Fibroblast of skin of abdomen (primary cell): ENCODE measurements around the gene CACNA1B.
"Not testable (repeated sequence)": the region's sequence is repeated elsewhere in the genome, so short reads cannot be mapped to it uniquely, and the experiment has no call there.

Experiments
- DNase-seq: peaks from one replicate; pipeline ENCODE4 v3.0.0-alpha.2; 2013

Gene CACNA1B

GRCh38 chr9:137866226-137867141 is 11.1 kb upstream of the CACNA1B start:
- no peak for DNase-seq

- DNase-seq: no peak
Measured at GRCh38 chr9:137870432-137870831, 7.2 kb upstream of the CACNA1B start.

GRCh38 chr9:137872296-137872695 is 5.3 kb upstream of the CACNA1B start:
- no peak for DNase-seq

- DNase-seq: no peak
Measured at GRCh38 chr9:137873408-137873807, 4.2 kb upstream of the CACNA1B start.

DNA sequence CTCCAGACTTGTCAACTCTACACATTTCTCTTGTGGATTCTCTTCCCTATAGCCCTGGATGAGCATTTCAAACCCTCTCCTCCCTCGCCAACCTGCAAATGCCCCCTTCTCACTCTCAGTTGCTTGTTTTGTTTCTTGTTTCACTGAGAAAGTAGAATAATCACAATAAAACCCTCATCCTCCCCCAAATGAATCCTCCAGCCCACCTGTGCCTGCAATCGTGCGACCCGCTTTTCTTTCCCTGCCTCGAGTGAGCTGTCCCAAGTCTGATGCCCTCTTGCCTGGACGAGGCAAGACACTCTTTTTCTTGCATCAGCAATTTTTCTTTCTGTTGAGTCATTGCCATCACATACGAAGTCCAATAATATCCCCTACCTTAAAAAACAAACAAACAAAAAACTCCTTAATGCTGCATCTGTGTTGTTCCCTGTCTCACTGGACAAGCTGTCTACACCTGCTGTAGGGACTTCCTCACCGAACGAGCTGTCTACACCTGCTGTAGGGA is 3.7 kb upstream of the CACNA1B start:
- DNase-seq: no peak

DNA sequence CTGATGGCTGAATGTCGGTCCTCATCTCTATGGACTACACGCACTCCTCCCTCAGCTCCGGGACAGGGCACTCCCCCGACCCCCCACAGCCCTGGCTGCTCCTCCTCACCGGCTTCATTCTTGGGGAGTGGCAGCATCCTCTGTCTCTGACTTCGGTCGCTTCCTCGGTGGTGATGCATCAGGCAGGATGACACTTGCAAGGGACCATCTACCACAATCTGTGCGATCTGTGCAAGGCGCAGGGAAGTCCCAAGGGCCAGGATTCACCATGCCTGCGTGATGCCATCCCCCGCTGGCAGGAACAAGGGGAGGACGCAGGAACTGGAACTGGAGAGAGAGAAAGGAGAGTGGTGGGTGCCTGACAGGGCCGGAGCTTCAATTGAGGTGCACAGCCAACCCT is 2.2 kb upstream of the CACNA1B start:
- DNase-seq: no peak

DNA sequence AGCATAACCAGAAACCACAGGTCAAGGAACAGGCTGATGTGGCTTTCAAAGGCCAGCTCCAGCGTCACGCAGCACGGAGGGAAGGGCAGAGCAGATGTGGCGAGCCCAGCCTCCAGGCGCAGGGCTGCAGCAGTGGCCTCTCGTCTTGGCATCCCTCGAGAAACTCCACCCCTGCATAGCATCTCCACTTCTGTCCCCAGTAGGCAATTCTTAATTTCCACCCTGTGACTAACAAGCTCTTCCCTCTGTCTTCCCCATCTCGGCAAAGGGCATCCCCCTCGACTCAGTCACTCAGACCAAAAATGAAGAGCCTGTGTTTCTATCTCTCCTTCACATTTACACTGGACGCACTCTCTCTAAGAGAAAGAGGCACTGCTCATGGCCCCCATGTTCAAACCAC is 1.7 kb upstream of the CACNA1B start:
- no peak for DNase-seq

DNA sequence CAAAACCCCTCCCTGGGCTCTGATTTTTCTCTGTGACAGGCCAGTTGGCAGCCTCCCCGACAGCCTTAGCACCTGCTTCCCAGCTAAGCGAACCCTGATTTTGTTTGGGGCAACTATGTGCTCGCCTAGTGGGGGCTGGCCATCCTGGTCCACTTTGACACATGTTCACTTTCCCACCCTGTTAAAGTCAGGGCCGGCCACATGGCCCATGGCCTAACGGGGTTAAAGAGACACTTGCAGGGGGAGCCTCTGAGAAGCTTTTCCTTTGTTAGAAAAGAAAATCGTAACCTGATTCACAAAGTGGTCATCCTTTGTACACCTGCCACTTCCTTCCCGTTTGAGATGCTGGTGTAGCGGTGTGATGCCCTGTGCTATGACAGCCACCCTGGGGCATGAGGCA is 1.3 kb upstream of the CACNA1B start:
- no peak for DNase-seq

GRCh38 chr9:137876781-137877386 is 698 bp upstream of the CACNA1B start:
- DNase-seq: no peak

- DNase-seq: peak; percentile 23
Measured at GRCh38 chr9:137878146-137878941, 762 bp downstream of the CACNA1B start.

DNA sequence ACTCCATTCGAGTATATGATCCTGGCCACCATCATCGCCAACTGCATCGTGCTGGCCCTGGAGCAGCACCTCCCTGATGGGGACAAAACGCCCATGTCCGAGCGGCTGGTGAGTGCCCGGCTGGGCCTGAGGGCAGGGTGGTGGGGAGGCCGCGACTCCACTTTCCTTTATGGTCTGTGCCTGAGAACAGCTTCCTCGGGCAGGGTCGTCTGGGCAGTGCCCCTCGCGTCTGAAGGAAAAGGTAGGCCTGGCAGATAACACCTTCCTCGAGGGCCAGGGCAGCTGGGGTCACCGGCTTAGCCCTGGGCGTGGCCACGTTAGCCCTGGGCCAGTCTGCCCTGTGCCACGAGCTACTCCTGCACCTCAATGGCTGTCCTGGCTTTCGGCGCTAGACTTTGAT is 1.5 kb downstream of the CACNA1B start:
- DNase-seq: no peak

DNA sequence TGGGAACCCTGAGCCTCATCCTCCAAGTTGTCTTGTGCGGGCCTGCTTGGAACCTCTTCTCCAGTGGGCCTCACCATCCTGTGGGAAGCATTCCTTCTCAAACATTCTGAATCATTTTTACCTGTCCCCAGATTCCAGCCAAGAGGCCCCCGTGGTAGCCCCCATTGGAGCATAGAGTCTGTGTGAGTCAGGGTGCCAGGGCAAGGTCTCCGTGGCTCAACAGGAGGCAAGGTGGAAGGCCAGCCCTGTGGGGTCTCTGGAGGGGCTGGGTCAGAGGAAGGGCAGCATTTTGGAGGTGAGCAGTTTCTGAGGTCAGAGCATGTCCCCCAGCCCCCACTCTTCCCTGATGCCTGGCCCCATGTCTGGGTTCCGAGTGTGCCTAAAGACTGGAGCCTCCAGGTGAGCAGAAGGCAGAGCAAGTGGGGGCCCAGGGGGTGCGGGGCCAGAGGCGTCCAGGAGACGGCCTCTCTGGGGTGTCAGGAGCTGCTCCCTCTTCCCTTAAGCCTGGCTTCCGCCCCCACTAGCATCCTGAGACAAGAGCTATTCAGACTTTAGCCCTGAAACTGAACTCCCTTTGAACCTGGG is 2.1 kb downstream of the CACNA1B start:
- no peak for DNase-seq

- DNase-seq: no peak
Measured at GRCh38 chr9:137880160-137880975, 2.8 kb downstream of the CACNA1B start.

DNA sequence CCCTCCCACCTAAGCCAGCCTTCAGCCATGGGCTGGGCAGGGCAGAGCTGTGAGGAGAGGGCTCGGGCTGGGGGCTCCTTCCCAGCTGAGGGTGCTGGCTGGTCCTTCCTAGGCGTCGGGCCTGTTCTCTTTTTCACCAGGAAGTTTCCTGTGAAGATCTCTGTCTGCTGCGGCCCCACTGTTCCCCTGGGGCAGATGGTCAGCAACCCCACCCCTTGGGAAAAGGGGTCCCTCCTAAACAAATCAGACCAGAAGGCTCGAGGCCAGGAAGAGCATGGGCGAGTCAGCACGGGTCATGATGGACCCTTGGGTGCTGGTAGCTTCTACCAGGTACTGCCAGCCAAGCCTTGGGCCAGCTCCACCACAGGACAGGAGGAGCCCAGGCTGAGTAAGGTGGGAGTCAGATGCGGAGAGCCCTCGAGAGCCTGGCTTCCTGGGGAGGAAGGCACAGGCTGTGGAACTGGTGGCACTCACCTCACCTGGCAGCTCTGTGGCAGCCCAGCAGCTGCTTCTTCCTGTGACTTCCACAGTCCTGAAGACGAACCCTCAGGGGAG is 3.5 kb downstream of the CACNA1B start:
- no peak for DNase-seq

DNA sequence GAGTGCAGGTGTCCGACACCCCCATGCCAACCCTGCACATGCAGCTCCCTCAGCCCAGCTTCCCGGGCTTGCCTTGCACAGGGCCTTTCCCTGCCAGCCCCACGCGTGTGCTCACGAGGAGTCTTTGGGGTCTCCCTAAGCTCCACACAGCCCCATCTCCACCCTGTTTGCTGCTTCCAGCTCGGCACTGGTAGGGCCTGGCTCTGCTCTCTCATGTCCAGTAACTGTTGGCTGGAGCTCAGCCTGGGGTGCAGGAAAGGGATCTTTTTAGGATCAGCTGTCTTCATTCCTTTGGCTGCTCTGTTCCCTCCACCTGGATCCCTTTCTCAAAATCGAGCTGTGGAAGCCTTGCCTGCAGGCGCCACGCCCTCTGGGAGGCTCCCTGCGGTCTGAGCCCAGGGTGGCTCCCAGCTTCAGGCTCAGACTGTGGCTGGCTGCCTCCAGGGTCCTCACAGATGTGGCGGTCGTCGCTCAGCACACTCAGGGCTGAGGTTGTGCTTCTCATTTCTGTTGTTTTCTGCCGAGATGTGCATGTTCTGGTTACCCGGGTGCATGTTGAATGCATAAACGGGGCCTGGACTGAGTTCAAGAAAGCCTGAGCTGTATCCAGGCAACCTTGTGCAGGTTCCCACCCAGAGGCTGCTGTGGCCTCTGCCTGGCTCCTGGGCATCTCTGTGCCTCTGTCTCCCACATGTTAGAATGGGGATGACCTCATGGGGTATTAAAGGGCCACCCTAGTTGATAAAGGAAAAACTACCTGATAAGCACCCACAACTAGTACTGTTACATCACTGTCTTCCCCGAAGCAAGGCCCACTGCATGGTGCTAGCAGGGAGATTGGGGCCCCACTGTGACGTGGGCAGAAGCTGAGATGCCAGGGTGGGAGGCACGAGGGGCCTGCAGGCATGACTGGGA is 4.3 kb downstream of the CACNA1B start:
- no peak for DNase-seq

DNA sequence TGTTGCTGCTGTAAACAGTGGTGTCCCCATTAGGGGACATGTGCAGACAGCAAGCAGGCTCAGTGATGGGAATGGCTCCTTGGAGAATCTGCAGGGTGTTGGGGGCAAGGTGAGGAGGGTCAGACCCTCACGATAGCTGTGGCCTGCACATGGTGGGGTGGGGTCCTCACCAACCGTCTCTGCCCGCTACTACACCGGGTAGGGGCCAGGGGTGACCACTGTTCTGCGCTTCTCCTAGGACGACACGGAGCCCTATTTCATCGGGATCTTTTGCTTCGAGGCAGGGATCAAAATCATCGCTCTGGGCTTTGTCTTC is 4.9 kb downstream of the CACNA1B start:
- no peak for DNase-seq

DNA sequence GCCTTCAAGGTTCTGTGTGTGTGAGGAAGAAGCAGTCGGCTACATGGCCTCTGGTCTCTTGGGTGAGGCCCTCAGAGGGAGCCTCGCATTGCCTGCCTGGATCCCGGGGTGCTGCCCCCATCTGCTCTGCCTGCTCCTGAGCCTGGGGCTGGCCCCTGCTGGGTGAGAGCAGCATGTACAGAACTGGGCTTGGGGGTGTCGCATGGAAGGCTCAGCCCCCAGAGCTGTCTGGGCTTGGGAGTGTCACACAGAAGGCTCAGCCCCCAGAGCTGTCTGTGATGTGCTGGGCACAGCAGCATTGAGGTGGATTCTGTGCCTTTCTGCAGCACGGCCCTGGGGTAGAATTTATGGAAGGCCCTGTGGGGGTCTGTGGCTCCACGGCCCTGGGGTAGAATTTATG is 6.4 kb downstream of the CACNA1B start:
- DNase-seq: not testable (repeated sequence)

DNA sequence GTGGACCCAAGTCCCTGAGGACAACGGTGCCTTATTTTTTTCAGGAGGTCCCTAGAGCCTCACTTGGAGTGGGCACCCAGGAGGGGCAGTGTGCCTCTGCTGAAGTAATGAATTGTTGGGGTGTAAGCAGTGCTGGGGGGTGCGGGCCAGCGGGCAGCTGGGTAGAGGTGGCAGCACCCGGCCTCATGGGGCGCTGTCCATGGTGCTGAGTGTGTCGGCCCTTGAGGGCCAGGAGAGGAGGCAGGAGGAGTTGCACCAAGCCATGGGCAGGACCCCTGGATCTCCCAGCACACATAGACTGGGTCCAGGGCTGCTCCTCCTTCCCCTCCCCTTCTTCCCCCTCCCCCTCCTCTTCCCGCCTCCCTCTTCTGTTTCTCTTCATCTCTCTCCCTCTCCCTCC is 7.0 kb downstream of the CACNA1B start:
- DNase-seq: not testable (repeated sequence)

DNA sequence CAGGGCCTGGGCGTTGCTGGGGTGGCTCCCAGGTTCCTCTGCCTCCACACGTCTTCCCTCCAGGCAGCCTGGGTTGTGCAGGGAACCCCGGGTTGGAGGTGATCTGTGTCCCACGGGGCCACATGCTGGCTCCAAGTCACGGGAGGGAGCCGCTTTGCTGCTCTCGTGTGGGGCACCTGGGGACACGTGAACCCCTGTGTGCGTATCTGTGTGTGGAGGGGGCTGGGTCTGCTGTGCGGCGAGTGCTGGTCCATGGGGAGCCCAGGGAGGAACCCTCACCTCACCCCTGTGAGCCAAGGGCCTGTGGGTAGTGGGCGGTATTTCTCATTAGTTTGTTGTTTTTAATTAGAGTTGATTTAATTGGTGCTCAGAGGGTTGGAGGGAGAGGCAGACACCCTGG is 7.5 kb downstream of the CACNA1B start:
- DNase-seq: not testable (repeated sequence)

- not testable (repeated sequence) for DNase-seq
Measured at GRCh38 chr9:137888621-137889020, 11.0 kb downstream of the CACNA1B start.

DNA sequence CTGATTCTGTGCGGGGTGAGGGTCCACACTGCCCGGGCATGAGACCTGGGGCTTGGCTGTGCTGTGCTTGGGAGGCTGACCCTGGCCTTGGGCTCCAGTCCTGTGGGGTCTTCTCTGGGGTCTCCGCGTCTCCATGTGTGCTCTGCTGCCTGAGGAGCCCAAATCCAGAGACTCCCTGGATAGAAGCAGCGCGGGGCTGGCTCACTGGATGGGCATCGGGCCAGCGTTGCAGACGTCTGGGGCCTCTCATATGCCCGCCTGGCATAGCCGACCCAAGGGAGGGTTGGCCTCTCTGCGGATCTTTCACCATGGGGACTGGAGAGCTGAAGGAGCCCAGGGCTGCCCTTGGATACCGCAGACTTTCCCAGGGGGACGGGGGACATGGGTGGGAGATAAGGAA is 12.4 kb downstream of the CACNA1B start:
- DNase-seq: not testable (repeated sequence)
